Esophagus squamous epithelium (tissue), 5 donors: Measurements from ENCODE around the gene E2F4. TPM values are rescaled to one million over a fixed set of nuclear protein-coding genes. Genes with fewer than 3 reads are reported as not detected.
A peak's percentile ranks its signal among the peaks of the same experiment; 100 is the strongest.

ENCODE experiments used
- DNase-seq: peaks from one replicate; lab custom pipeline; 2025; lab: John Stamatoyannopoulos, UW
- H3K27ac ChIP-seq, 4 donors: fragments of 200-600 bp; sonication (generic); one replicate each; pipeline ENCODE4 v1.5.1; 2016 to 2019; ENCODE audit warnings: mild to moderate bottlenecking in 1 of 4
- H3K27me3 ChIP-seq, 4 donors: fragments of 200-600 bp; sonication (generic); 1 replicate in 3 of 4; 2 replicates in 1 of 4; pipeline versions ENCODE4 v1.5.1 to v1.6.0; 2017 to 2021; ENCODE audit warnings: antibody characterized with exemption in 1 of 4
- H3K36me3 ChIP-seq, 3 donors: fragments of 200-600 bp; sonication (generic); one replicate each; pipeline ENCODE4 v1.5.1; 2016 to 2019
- H3K4me1 ChIP-seq, 3 donors: fragments of 200-600 bp; sonication (generic); one replicate each; pipeline ENCODE4 v1.5.1; 2017 to 2019
- H3K4me3 ChIP-seq, 4 donors: fragments of 200-600 bp; sonication (generic); 1 replicate in 3 of 4; 2 replicates in 1 of 4; pipeline ENCODE4 v1.5.1; 2016 to 2019; ENCODE audit warnings: mild to moderate bottlenecking in 2 of 4, moderate library complexity in 1 of 4
- H3K9me3 ChIP-seq, 3 donors: fragments of 200-600 bp; sonication (generic); one replicate each; pipeline ENCODE4 v1.5.1; 2016 to 2019
- POLR2A ChIP-seq, 4 donors: fragments of 450-650 bp; IDR thresholded peaks; one replicate each; pipeline ENCODE4 v1.6.1; 2017; ENCODE audit warnings: antibody characterized with exemption in 4 of 4, mild to moderate bottlenecking in 4 of 4, moderate library complexity in 3 of 4
- WGBS, 2 donors: methylation state at CpG; one replicate each; pipeline ENCODE4 v1.1.5; 2018; 5-methylcytosine and 5-hydroxymethylcytosine counted together
- intact Hi-C: fragments of 100-400 bp; cut with DNase I; formaldehyde crosslinking; loops from one replicate; pipeline ENCODE4 v1.15.0; 2022
- total RNA-seq, 4 donors: library from RNA; depleted of rRNA; stranded (reverse); fragments of >200 nt; gene quantifications; one replicate each; pipeline ENCODE4 v1.1.0, GENCODE V29; 2016
- TF ChIP-seq, protein P1 (sequence below), 6 experiments: fragments of 450-650 bp in 4 of 6; fragments of 200-600 bp in 2 of 6; sonication (generic) in 2 of 6; IDR thresholded peaks; one replicate each; pipeline ENCODE4 v1.5.1; 2016 to 2019; ENCODE audit warnings: antibody characterized with exemption in 6 of 6, mild to moderate bottlenecking in 4 of 6, moderate library complexity in 4 of 6
- donor health status: DM: yes; HTN: yes; CAD: no.

The E2F4 gene
- total RNA-seq, 4 donors from 2014 or later = 66.1 to 96.9 (median 81.9) TPM

DNA sequence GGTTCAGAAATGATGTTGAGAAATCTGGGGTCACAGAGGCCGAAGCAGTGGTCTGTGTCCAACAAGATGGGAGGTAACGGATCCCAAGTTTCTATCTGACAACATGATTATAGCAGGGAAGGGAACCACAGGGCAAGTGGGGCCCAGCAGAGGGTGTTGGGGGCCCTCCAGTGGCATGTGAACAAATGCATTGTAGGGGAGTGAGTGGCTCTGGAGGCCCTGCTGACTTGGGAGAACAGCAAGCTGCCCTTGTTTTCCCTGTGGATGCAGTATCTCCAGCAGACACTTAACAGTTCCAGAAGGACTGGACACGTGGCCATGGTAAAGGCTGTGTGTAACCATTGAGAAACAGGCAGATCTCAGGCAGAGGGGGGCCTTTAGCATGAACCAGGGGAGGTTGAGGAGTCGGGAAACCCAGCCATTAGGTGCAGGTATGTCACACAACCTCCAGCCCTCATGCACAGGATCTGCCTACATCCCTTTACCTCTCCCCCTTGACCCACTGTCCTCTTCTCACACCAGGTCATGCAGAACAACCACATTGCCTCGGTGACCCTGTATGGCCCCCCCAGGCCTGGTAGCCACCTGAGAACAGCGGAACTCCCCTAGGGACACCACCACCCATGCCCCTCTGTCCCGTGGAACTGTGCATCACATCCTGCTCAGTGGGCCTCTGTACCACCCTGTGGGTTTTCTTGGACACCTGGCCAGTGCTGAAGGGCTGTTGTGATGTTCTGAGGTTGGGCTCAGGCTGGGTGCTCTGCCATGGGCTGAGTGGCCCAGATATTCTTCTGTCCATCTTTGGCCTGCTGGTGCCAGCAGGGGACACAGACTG lies 45.2 kb upstream of the E2F4 start:
- peaks cover 29 to 81% (median 45%) of the 10 kb centered on the region in 3 donors for H3K36me3 ChIP-seq
- H3K4me1 ChIP-seq = peaks cover 8 to 54% (median 24%) of the 10 kb centered on the region in 3 donors
- no peaks in the 10 kb centered on the region for H3K9me3 ChIP-seq
- no peak overlapping the region for H3K4me3 ChIP-seq
- 79 to 86% methylated on average over 6 to 7 of the region's 7 CpGs for WGBS, 2 donors
- H3K27ac ChIP-seq = peak overlapping the region in 1 of 4 donors; percentile 0
- intact Hi-C loops = no loop called here
- DNase-seq = no peak
- TF ChIP-seq POLR2A (IDR thresholded peaks at IDR 0.05) = no peak
- TF ChIP-seq, protein P1, sequence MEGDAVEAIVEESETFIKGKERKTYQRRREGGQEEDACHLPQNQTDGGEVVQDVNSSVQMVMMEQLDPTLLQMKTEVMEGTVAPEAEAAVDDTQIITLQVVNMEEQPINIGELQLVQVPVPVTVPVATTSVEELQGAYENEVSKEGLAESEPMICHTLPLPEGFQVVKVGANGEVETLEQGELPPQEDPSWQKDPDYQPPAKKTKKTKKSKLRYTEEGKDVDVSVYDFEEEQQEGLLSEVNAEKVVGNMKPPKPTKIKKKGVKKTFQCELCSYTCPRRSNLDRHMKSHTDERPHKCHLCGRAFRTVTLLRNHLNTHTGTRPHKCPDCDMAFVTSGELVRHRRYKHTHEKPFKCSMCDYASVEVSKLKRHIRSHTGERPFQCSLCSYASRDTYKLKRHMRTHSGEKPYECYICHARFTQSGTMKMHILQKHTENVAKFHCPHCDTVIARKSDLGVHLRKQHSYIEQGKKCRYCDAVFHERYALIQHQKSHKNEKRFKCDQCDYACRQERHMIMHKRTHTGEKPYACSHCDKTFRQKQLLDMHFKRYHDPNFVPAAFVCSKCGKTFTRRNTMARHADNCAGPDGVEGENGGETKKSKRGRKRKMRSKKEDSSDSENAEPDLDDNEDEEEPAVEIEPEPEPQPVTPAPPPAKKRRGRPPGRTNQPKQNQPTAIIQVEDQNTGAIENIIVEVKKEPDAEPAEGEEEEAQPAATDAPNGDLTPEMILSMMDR (IDR thresholded peaks at IDR 0.05) = no peak
- no peaks in the 10 kb centered on the region for H3K27me3 ChIP-seq

DNA sequence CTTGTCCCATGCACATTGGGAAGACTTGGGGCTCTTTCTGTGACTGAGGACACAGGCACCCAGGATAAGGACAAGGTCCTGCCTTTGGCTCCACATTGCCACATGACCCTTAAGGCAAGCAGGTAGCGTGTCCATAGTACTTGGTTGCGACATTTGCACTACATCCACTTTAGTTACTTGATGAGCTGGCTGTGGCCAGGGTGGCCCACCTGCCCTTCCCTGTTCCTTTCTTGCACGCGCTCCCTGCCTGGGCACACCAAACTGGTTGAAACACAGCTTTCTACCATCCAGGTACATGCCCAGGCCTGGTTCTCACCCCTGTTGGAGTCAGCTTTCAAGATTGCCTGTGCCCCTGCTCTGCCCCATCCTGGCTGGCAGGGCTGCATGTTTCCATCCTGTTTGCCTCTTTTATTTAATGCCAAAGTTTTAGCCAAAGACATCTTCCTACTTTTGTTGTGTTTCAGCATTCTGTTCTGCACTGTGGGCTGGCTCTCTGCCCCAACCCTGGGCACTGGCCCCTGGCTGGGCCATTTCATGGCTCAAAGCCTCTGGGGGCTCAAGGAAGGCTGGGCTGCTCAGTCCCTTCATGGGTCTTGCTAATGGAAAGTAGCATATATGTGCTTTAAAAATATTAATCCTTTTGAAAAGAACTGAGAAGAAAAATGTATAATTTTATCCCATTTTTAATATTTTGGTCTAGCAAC lies 44.4 kb upstream of the E2F4 start:
- 37 to 65% methylated on average over 3 to 4 of the region's 4 CpGs for WGBS, 2 donors
- Histone ChIP-seq H3K27ac (peak overlapping the region in 1 of 4 donors; percentile 0), H3K4me3 (no peak overlapping the region), H3K9me3 (no peaks in the 10 kb centered on the region), H3K27me3 (no peaks in the 10 kb centered on the region), H3K4me1 (peaks cover 8 to 57% (median 24%) of the 10 kb centered on the region in 3 donors), H3K36me3 (peaks cover 29 to 72% (median 36%) of the 10 kb centered on the region in 3 donors)
- intact Hi-C loops = no loop called here
- TF ChIP-seq POLR2A (IDR thresholded peaks at IDR 0.05) = no peak
- TF ChIP-seq, protein P1 (IDR thresholded peaks at IDR 0.05) = no peak
- DNase-seq = no peak

DNA sequence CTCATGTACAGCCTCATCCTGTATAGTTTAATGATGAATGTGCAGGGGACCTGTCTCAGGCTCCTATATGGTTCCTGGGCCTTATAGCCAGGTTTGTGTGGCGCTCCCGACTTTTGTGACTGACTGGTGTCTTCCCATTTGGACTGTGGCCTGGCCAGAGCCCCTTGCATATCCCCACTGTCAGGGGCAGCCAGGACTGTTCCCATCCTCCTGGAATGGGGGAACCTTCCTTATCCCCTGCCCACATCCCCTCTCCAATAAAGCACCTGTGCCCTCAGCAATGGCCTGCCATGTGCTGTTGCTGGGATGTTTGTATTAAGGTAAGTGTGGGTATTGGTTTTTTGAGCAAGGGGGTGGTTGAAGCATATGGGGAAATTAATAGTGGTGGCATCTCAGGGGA lies 43.7 kb upstream of the E2F4 start:
- H3K36me3 ChIP-seq = peaks cover 23 to 66% (median 30%) of the 10 kb centered on the region in 3 donors
- H3K9me3 ChIP-seq = no peaks in the 10 kb centered on the region
- H3K27ac ChIP-seq = peak overlapping the region in 1 of 4 donors; percentile 6
- no peak for TF ChIP-seq POLR2A (IDR thresholded peaks at IDR 0.05)
- TF ChIP-seq, protein P1 (IDR thresholded peaks at IDR 0.05) = no peak
- 70 to 80% methylated on average over 2 of the region's 2 CpGs for WGBS, 2 donors
- H3K4me1 ChIP-seq = peaks cover 8 to 57% (median 24%) of the 10 kb centered on the region in 3 donors
- no peak for DNase-seq
- intact Hi-C loops = no loop called here
- no peak overlapping the region for H3K4me3 ChIP-seq
- H3K27me3 ChIP-seq = no peaks in the 10 kb centered on the region

DNA sequence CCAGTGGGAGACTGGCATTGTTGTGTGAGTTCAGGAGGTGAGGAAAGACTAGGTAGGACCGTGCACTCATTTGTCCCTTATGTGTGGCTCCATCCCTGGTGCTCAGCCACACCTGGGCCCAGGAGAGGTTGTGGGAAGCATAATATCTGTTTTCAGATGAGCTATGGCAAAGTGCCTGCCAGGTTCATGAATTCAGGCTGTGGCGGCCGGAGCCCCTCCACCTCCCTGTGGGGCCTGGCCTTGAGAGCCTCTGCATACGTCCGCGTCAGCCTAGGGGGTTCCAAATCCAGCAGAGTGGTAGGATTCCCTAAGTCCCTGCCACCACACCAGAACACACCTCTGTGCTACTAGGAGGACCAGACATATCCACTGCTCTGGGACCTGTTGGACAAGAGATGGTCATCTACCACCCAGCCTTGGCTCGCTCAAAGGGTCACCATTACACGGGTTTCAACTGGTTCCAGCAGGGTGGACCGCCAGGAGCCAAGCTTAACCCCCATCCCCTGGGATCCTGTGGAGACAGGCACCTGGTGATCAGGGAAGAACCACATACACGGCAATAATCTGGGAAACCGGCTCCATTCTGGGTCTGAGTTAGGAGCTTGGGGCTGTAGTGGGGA lies 43.2 kb upstream of the E2F4 start:
- H3K27me3 ChIP-seq = no peaks in the 10 kb centered on the region
- WGBS, 2 donors = 75 to 100% methylated on average over 1 to 5 of the region's 11 CpGs
- peaks cover 8 to 57% (median 24%) of the 10 kb centered on the region in 3 donors for H3K4me1 ChIP-seq
- intact Hi-C loops = no loop called here
- no peak overlapping the region for H3K4me3 ChIP-seq
- peaks cover 18 to 61% (median 26%) of the 10 kb centered on the region in 3 donors for H3K36me3 ChIP-seq
- no peak for DNase-seq
- no peaks in the 10 kb centered on the region for H3K9me3 ChIP-seq
- peak overlapping the region in 1 of 4 donors; percentile 6 for H3K27ac ChIP-seq
- TF ChIP-seq, protein P1 (IDR thresholded peaks at IDR 0.05) = no peak
- TF ChIP-seq POLR2A (IDR thresholded peaks at IDR 0.05) = no peak
